Activated CD4-positive, alpha-beta T cell treated with anti-CD3 and anti-CD28 coated beads, Interleukin-2, amount 50 U/mL, for 4 hours (primary cell): Measurements from ENCODE around the gene PSMD8.
A peak's percentile ranks its signal among the peaks of the same experiment; 100 is the strongest.

ENCODE experiments used
- DNase-seq, 2 experiments: peaks; one replicate each; pipeline ENCODE4 v3.0.0-alpha.2; 2020

Gene PSMD8

DNA sequence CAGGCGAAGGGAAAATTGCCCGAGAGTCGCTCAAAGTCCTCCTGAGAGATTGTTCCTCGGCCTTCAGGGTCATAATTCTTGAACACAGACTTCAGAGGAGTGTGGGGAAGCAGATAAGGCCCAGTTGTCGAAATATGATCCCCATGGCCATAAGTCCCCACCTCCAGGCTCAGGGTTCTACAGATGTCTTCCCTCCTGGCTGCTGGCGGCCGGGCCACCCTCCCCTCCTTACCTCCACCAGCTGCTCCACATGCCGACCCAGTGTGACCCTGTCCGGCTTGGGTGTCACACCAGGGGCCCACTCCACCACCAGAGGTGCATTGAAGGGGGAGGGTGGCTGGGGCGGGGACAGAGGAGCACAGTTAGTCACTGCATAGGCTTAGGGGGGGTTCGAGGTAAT lies 38.6 kb downstream of the PSMD8 start:
- DNase-seq = no peak

GRCh38 chr19:38413416-38413815 lies 39.0 kb downstream of the PSMD8 start:
- DNase-seq = no peak

GRCh38 chr19:38417146-38417543 lies 42.8 kb downstream of the PSMD8 start:
- no peak for DNase-seq

GRCh38 chr19:38417544-38418506 lies 43.5 kb downstream of the PSMD8 start:
- DNase-seq = peak; percentile 33 to 34

- no peak for DNase-seq
Observed at GRCh38 chr19:38420935-38421334, 46.6 kb downstream of the PSMD8 start.

GRCh38 chr19:38421856-38422255 lies 47.5 kb downstream of the PSMD8 start:
- DNase-seq = no peak

DNA sequence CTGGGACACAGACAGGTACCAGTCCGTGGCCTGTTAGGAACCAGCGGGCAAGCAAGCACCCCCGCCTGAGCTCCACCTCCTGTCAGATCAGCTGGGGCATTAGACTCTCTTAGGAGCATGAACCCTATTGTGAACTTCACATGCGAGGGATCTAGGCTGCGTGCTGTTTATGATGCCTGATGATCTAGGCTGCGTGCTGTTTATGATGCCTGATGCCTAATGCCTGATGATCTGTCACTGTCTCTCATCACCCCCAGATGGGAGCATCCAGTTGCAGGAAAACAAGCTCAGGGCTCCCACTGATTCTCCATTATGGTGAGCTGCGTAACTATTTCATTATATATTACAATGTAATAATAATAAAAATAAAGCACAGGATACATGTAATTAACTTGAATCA lies 48.1 kb downstream of the PSMD8 start:
- DNase-seq = no peak

- no peak for DNase-seq
Observed at GRCh38 chr19:38424272-38424671, 49.9 kb downstream of the PSMD8 start.

GRCh38 chr19:38425222-38425809 lies 50.9 kb downstream of the PSMD8 start:
- no peak for DNase-seq

DNA sequence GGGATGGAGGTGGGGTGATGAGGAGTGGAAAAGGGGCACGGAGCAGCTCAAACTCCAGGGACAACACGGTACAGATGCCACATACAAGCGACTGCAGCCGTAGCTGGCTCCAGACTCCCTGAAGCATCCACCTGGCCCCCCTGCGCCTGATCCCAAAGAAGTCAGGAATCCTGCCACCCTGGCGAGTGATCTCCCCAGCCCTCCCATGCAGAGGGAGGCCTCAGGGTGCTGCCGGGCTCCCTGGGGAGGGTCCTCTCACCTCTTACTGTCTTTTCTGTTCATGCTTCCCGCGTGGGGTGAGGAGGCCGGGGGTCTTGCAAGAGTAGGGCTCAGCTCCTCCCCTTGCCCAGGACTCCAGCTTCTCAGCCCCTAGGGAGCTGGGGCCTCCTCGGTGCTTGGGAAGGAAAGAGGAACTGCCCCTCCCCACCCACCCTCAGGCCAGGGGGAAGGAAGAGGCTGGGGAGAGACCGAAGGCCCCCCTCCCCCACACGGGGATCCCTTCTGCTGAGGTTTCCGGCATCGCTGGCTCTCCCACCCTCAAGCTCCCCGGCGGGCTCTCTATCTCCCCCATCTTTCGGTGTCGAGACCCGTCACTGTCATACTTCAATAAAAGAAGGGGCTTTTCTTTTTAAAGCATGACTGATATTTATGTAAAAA lies 51.6 kb downstream of the PSMD8 start, which contains the start of gene RASGRP4:
Gene RASGRP4 (minus strand): TSS at position 410 of the 657 bp plus-strand sequence. CDS start 128 bp downstream, at position 282.
- no peak for DNase-seq

- DNase-seq = peak; percentile 19 to 29
Observed at GRCh38 chr19:38427035-38427677, 52.8 kb downstream of the PSMD8 start.

- peak; percentile 13 to 32 for DNase-seq
Observed at GRCh38 chr19:38429055-38429810, 54.9 kb downstream of the PSMD8 start.

GRCh38 chr19:38429811-38430156 lies 55.4 kb downstream of the PSMD8 start:
- DNase-seq = no peak

- no peak for DNase-seq
Observed at GRCh38 chr19:38430931-38431330, 56.6 kb downstream of the PSMD8 start.

- DNase-seq = peak in 1 of 2 experiments; percentile 24
Observed at GRCh38 chr19:38433268-38433733, 58.9 kb downstream of the PSMD8 start, which contains the start of gene RYR1. RYR1 (plus strand) TSS chr19:38433691; CDS start chr19:38433830, 139 bp downstream.
